K562 (cell line): ENCODE measurements around the gene NAPA. TPM values are rescaled to one million over a fixed set of nuclear protein-coding genes. Genes with fewer than 3 reads are reported as not detected.
A peak's percentile ranks its signal among the peaks of the same experiment; 100 is the strongest.

Experiments
- BCOR ChIP-seq: fragments of 450-650 bp; IDR thresholded peaks from 2 replicates; pipeline ENCODE4 v1.6.1; 2016
- CEBPB ChIP-seq: fragments of 450-650 bp; IDR thresholded peaks from 2 replicates; pipeline ENCODE4 v1.6.1; 2016; ENCODE audit warnings: missing genetic modification characterization, missing compliant biosample characterization
- CTBP1 ChIP-seq: fragments of 450-650 bp; IDR thresholded peaks from 2 replicates; pipeline ENCODE4 v1.6.1; 2016; ENCODE audit warnings: borderline replicate concordance
- ETV6 ChIP-seq, 3 experiments: fragments of 150-350 bp in 1 of 3; sonication (generic) in 1 of 3; formaldehyde crosslinking in 1 of 3; IDR thresholded peaks; 2 replicates each; pipeline versions ENCODE4 v1.6.1 to v1.8.0; 2014 to 2022; ENCODE audit warnings: borderline replicate concordance in 2 of 3, low read depth in 2 of 3, antibody characterized with exemption in 1 of 3, low read length in 1 of 3, mild to moderate bottlenecking in 1 of 3, missing genetic modification reagents in 1 of 3
- FOXA1 ChIP-seq: fragments of 450-650 bp; IDR thresholded peaks from 2 replicates; pipeline ENCODE4 v1.6.1; 2016; ENCODE audit warnings: mild to moderate bottlenecking, borderline replicate concordance
- KAT7 ChIP-seq: sonication (generic); formaldehyde crosslinking; IDR thresholded peaks from 2 replicates; pipeline ENCODE4 v1.8.0; 2022; ENCODE audit warnings: missing genetic modification reagents, mild to moderate bottlenecking, borderline replicate concordance
- MEF2D ChIP-seq: conservative IDR thresholded peaks from 2 replicates; pipeline ENCODE4 v1.6.1; 2016; ENCODE audit warnings: low read depth, missing genetic modification characterization, missing compliant biosample characterization
- MTF1 ChIP-seq: fragments of 250-450 bp; sonication (Bioruptor Pico); IDR thresholded peaks from 2 replicates; pipeline ENCODE4 v1.9.0; 2021; ENCODE audit warnings: moderate library complexity, mild to moderate bottlenecking, inconsistent platforms, borderline replicate concordance
- RBM34 ChIP-seq: fragments of 200-400 bp; formaldehyde crosslinking; IDR thresholded peaks from 2 replicates; pipeline ENCODE4 v1.6.1; 2018; ENCODE audit warnings: low read length, borderline replicate concordance; ENCODE audit not compliant: insufficient read depth
- RHOXF2B ChIP-seq: fragments of 250-450 bp; sonication (Bioruptor Pico); conservative IDR thresholded peaks from 2 replicates; pipeline ENCODE4 v1.5.1; 2021
- SIN3B ChIP-seq: fragments of 450-650 bp; IDR thresholded peaks from 2 replicates; pipeline ENCODE4 v1.6.1; 2017; ENCODE audit warnings: low read depth, mild to moderate bottlenecking, moderate library complexity
- TAF15 ChIP-seq: fragments of 200-400 bp; formaldehyde crosslinking; IDR thresholded peaks from 2 replicates; pipeline ENCODE4 v1.6.1; 2017; ENCODE audit warnings: mild to moderate bottlenecking, low read depth, low read length, moderate library complexity
- U2AF2 ChIP-seq: fragments of 200-400 bp; formaldehyde crosslinking; optimal IDR thresholded peaks from 2 replicates; pipeline ENCODE3; 2017; ENCODE audit warnings: low read depth, mild to moderate bottlenecking, low read length
- polyA plus RNA-seq, 8 experiments: library from polyadenylated mRNA; depleted of rRNA in 4 of 8; stranded (reverse) in 5 of 8; unstranded in 3 of 8; fragments of >200 nt; fragmentation: Nextera tagmentation in 2 of 8; fragmentation: Illumina TruSeq in 1 of 8; extraction: Ambion mirVana in 2 of 8; extraction: Trizol in 1 of 8; gene quantifications; 2 replicates each; pipeline versions ENCODE4 v1.2.1 to v1.2.3, GENCODE V29; 2011 to 2014; ENCODE audit warnings: inconsistent platforms in 1 of 8, missing spikeins in 1 of 8
- total RNA-seq, 7 experiments: library from RNA; depleted of rRNA in 6 of 7; stranded (reverse); fragments of >200 nt in 6 of 7; fragmentation: Illumina TruSeq in 2 of 7; extraction: Trizol in 2 of 7; gene quantifications; 2 replicates each; pipeline versions ENCODE4 v1.2.1 to v1.2.3, GENCODE V29; 2011 to 2021; ENCODE audit warnings: low replicate concordance in 1 of 7
- TF ChIP-seq, protein P1 (sequence below): fragments of 450-650 bp; IDR thresholded peaks from 2 replicates; pipeline ENCODE4 v1.6.1; 2016; ENCODE audit warnings: low read depth, mild to moderate bottlenecking, moderate library complexity
- TF ChIP-seq, protein P2 (sequence below), 2 experiments: fragments of 450-650 bp; IDR thresholded peaks; 2 replicates each; pipeline ENCODE4 v1.6.1; 2016

The NAPA gene
- total and polyA plus RNA-seq, 9 of the 15 experiments (the other 6 are each of a cell fraction or from before 2014, with no cell fraction given) = 5.4 to 98.6 (median 77.5) TPM

DNA sequence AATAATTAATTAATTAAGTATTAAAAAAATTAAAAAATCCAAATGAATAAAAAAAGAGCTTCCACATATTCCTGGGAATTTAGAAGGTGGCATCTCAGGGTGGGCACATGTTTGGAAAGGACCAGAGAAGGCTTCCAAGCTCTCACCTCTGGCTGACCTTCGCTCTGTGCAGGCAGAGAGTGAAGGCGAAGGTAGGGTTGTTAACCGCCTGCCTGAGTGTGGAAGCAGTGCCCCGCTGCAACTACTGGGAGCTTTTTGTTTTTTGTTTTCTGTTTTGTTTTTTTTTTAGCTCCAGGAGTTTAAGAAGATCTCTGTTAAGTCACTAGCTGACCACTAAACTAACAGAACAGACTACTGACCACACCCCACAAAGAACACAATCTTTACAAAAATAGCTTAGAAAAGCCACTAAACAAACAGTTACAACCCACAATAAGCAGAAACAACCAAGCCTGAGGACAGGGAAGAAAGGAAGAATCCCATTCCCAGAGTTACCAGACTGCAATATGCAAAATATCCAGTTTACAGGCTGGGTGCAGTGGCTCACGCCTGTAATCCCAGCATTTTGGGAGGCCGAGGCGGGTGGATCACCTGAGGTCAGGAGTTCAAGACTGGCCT lies 46.7 kb upstream of the NAPA start (continued):
- TF ChIP-seq, protein P1, sequence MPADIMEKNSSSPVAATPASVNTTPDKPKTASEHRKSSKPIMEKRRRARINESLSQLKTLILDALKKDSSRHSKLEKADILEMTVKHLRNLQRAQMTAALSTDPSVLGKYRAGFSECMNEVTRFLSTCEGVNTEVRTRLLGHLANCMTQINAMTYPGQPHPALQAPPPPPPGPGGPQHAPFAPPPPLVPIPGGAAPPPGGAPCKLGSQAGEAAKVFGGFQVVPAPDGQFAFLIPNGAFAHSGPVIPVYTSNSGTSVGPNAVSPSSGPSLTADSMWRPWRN = 0 out of 2 replicates have a peak, but pooled peaks have one; percentile 37
- no peak for TF ChIP-seq ETV6 (IDR thresholded peaks at IDR 0.05; ENCODE audit: borderline replicate concordance in 1 of 2, low read depth in 2 of 2, low read length in 1 of 2)
- TF ChIP-seq ETV6 (CRISPR knock-in tag; IDR thresholded peaks at IDR 0.05; ENCODE audit: borderline replicate concordance) = no peak
- no peak for TF ChIP-seq TAF15
- no peak for TF ChIP-seq BCOR
- TF ChIP-seq, protein P2, sequence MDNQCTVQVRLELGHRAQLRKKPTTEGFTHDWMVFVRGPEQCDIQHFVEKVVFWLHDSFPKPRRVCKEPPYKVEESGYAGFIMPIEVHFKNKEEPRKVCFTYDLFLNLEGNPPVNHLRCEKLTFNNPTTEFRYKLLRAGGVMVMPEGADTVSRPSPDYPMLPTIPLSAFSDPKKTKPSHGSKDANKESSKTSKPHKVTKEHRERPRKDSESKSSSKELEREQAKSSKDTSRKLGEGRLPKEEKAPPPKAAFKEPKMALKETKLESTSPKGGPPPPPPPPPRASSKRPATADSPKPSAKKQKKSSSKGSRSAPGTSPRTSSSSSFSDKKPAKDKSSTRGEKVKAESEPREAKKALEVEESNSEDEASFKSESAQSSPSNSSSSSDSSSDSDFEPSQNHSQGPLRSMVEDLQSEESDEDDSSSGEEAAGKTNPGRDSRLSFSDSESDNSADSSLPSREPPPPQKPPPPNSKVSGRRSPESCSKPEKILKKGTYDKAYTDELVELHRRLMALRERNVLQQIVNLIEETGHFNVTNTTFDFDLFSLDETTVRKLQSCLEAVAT (IDR thresholded peaks at IDR 0.05) = peak in 1 of 2 experiments; percentile 46; a peak in 1 of 4 replicates
- TF ChIP-seq U2AF2 = no peak
- TF ChIP-seq CEBPB (tag) = no peak
- no peak for TF ChIP-seq CTBP1
- TF ChIP-seq KAT7 = no peak
- no peak for TF ChIP-seq RHOXF2B (CRISPR knock-in tag)
- no peak for TF ChIP-seq SIN3B
- no peak for TF ChIP-seq RBM34
- 0 out of 2 replicates have a peak, but pooled peaks have one; percentile 29 for TF ChIP-seq FOXA1
- TF ChIP-seq MEF2D (tag) = peak; percentile 68
- TF ChIP-seq MTF1 (CRISPR knock-in tag) = no peak
